K562 (cell line): ENCODE results near the gene DEF6. TPM values are rescaled to one million over a fixed set of nuclear protein-coding genes. Genes with fewer than 3 reads are reported as not detected.
A peak's percentile ranks its signal among the peaks of the same experiment; 100 is the strongest.

Source experiments
- C11orf30 ChIP-seq: fragments of 450-650 bp; IDR thresholded peaks from 2 replicates; pipeline ENCODE4 v1.6.1; 2016; ENCODE audit warnings: low read depth, mild to moderate bottlenecking
- CCAR2 ChIP-seq: fragments of 200-400 bp; formaldehyde crosslinking; IDR thresholded peaks from 2 replicates; pipeline ENCODE4 v1.6.1; 2017; ENCODE audit warnings: mild to moderate bottlenecking, low read depth, low read length
- EP400 ChIP-seq: fragments of 450-650 bp; IDR thresholded peaks from 2 replicates; pipeline ENCODE4 v1.6.1; 2017; ENCODE audit warnings: antibody characterized with exemption, mild to moderate bottlenecking, moderate library complexity
- ETS2 ChIP-seq: IDR thresholded peaks from 2 replicates; pipeline ENCODE4 v1.6.1; 2016; ENCODE audit warnings: borderline replicate concordance, missing genetic modification characterization, mild to moderate bottlenecking, moderate library complexity, missing compliant biosample characterization; ENCODE audit not compliant: poor library complexity, severe bottlenecking
- EZH2 ChIP-seq: IDR thresholded peaks from 2 replicates; pipeline ENCODE4 v1.6.1; 2012; ENCODE audit warnings: low read depth, mild to moderate bottlenecking, inconsistent platforms, low read length, borderline replicate concordance
- FIP1L1 ChIP-seq: fragments of 200-400 bp; formaldehyde crosslinking; IDR thresholded peaks from 2 replicates; pipeline ENCODE4 v1.6.1; 2018; ENCODE audit warnings: mild to moderate bottlenecking, low read depth, low read length; ENCODE audit not compliant: poor library complexity, severe bottlenecking
- FUS ChIP-seq: fragments of 200-400 bp; formaldehyde crosslinking; optimal IDR thresholded peaks from 2 replicates; pipeline ENCODE3; 2017; ENCODE audit warnings: low read depth, low read length
- HLTF ChIP-seq: fragments of 450-650 bp; IDR thresholded peaks from 2 replicates; pipeline ENCODE4 v1.6.1; 2016
- KLF16 ChIP-seq: IDR thresholded peaks from 2 replicates; pipeline ENCODE4 v1.6.1; 2016; ENCODE audit warnings: antibody characterized with exemption
- MAFF ChIP-seq: IDR thresholded peaks from 2 replicates; pipeline ENCODE4 v1.6.1; 2012; ENCODE audit warnings: low read length, improper control_type of control experiment
- NBN ChIP-seq: fragments of 450-650 bp; IDR thresholded peaks from 2 replicates; pipeline ENCODE4 v1.6.1; 2016; ENCODE audit warnings: low read depth, mild to moderate bottlenecking
- NEUROD1 ChIP-seq: fragments of 150-350 bp; IDR thresholded peaks from 2 replicates; pipeline ENCODE4 v1.6.1; 2014; ENCODE audit warnings: borderline replicate concordance, low read length, low read depth; ENCODE audit not compliant: partially characterized antibody
- POLR2H ChIP-seq: IDR thresholded peaks from 2 replicates; pipeline ENCODE4 v1.6.1; 2016; ENCODE audit warnings: missing genetic modification characterization, low read depth, mild to moderate bottlenecking, control low read depth, missing compliant biosample characterization, moderate library complexity
- PPARD ChIP-seq: fragments of 250-450 bp; sonication (Bioruptor Pico); IDR thresholded peaks from 2 replicates; pipeline ENCODE4 v1.8.0; 2022; ENCODE audit warnings: inconsistent platforms, mild to moderate bottlenecking, moderate library complexity
- SAFB ChIP-seq: fragments of 200-400 bp; formaldehyde crosslinking; IDR thresholded peaks from 2 replicates; pipeline ENCODE4 v1.6.1; 2017; ENCODE audit warnings: low read depth, low read length, borderline replicate concordance
- SAFB2 ChIP-seq: fragments of 200-400 bp; formaldehyde crosslinking; IDR thresholded peaks from 2 replicates; pipeline ENCODE4 v1.6.1; 2018; ENCODE audit warnings: borderline replicate concordance, low read length, low read depth, moderate library complexity; ENCODE audit not compliant: severe bottlenecking
- SIRT6 ChIP-seq: IDR thresholded peaks from one replicate; pipeline ENCODE4 v1.6.1; 2012; ENCODE audit warnings: low read depth, mild to moderate bottlenecking, control low read depth, inconsistent platforms, low read length, moderate library complexity
- SMARCA5 ChIP-seq: fragments of 450-650 bp; IDR thresholded peaks from 2 replicates; pipeline ENCODE4 v1.6.1; 2016
- SRSF7 ChIP-seq: fragments of 200-400 bp; formaldehyde crosslinking; optimal IDR thresholded peaks from 2 replicates; pipeline ENCODE3; 2017; ENCODE audit warnings: mild to moderate bottlenecking, low read depth, low read length
- UBTF ChIP-seq, 2 experiments: IDR thresholded peaks; 2 replicates each; pipeline ENCODE4 v1.6.1; 2012; ENCODE audit warnings: improper control_type of control experiment in 2 of 2, low read depth in 2 of 2, low read length in 2 of 2, borderline replicate concordance in 1 of 2
- YBX1 ChIP-seq: fragments of 450-650 bp; IDR thresholded peaks from 2 replicates; pipeline ENCODE4 v1.7.1; 2016; ENCODE audit warnings: mild to moderate bottlenecking
- ZC3H11A ChIP-seq: IDR thresholded peaks from 2 replicates; pipeline ENCODE4 v1.6.1; 2012; ENCODE audit warnings: low read depth, low read length, improper control_type of control experiment
- ZC3H4 ChIP-seq: sonication (generic); formaldehyde crosslinking; IDR thresholded peaks from 2 replicates; pipeline ENCODE4 v1.9.0; 2021; ENCODE audit warnings: missing genetic modification reagents, borderline replicate concordance
- ZNF124 ChIP-seq: sonication (generic); formaldehyde crosslinking; IDR thresholded peaks from 2 replicates; pipeline ENCODE4 v1.8.1; 2022; ENCODE audit warnings: missing genetic modification reagents
- ZNF165 ChIP-seq: fragments of 250-450 bp; sonication (Bioruptor Pico); IDR thresholded peaks from 2 replicates; pipeline ENCODE4 v1.4.0; 2020; ENCODE audit warnings: borderline replicate concordance
- ZNF224 ChIP-seq: sonication (generic); formaldehyde crosslinking; IDR thresholded peaks from 2 replicates; pipeline ENCODE4 v1.8.0; 2022; ENCODE audit warnings: mild to moderate bottlenecking, missing genetic modification reagents
- ZNF23 ChIP-seq: fragments of 250-450 bp; sonication (Bioruptor Pico); IDR thresholded peaks from 2 replicates; pipeline ENCODE4 v1.4.0; 2020; ENCODE audit warnings: mild to moderate bottlenecking
- ZNF431 ChIP-seq: sonication (generic); formaldehyde crosslinking; IDR thresholded peaks from 2 replicates; pipeline ENCODE4 v1.8.0; 2022; ENCODE audit warnings: mild to moderate bottlenecking, missing genetic modification reagents
- polyA plus RNA-seq, 8 experiments: library from polyadenylated mRNA; depleted of rRNA in 4 of 8; stranded (reverse) in 5 of 8; unstranded in 3 of 8; fragments of >200 nt; fragmentation: Nextera tagmentation in 2 of 8; fragmentation: Illumina TruSeq in 1 of 8; extraction: Ambion mirVana in 2 of 8; extraction: Trizol in 1 of 8; gene quantifications; 2 replicates each; pipeline versions ENCODE4 v1.2.1 to v1.2.3, GENCODE V29; 2011 to 2014; ENCODE audit warnings: inconsistent platforms in 1 of 8, missing spikeins in 1 of 8
- total RNA-seq, 7 experiments: library from RNA; depleted of rRNA in 6 of 7; stranded (reverse); fragments of >200 nt in 6 of 7; fragmentation: Illumina TruSeq in 2 of 7; extraction: Trizol in 2 of 7; gene quantifications; 2 replicates each; pipeline versions ENCODE4 v1.2.1 to v1.2.3, GENCODE V29; 2011 to 2021; ENCODE audit warnings: low replicate concordance in 1 of 7
- TF ChIP-seq, protein P1 (sequence below): fragments of 450-650 bp; formaldehyde crosslinking; IDR thresholded peaks from 2 replicates; pipeline ENCODE4 v1.4.0; 2022; ENCODE audit warnings: mild to moderate bottlenecking, moderate library complexity

Gene DEF6
- total and polyA plus RNA-seq, 9 of the 15 experiments (the other 6 are each of a cell fraction or from before 2014, with no cell fraction given): 1.3 to 44.6 (median 22.7) TPM

DNA sequence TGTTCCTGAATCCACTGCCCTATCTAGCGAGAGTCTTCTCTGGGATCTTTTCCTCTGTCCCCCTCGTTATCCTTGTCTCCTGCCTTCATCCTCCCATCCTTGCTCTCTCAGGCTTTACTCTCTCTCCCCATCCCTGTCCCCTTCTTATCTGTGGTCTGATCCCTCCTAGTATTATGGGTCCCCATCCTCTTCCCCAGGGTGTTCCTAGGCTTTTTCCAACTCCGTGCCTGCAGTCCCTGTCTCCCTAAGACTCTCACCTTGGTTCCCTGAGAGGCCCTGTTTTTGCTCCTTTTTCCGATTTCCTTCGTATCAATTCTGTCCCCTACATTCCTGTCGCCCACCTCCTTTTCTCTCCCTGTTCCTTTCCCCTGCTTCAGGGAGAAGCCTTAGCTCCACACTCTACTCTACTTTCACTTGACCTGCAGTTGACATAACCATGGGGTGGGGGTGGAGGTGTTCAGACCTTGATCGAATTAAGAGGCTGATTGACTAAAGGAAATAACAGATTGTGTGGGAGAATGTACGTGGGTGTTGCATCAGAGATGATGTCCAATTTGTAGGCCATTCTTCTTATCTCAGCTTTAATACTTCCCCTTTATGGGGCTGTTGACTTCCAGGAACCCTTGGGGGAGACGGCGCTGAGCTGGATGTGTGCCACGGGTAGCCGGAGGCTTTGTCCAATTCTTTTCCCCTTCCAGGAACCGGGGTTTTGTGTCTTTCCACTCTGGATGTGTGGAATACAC is 45.6 kb downstream of the DEF6 start (continued):
- TF ChIP-seq UBTF (IDR thresholded peaks at IDR 0.05; ENCODE audit: borderline replicate concordance in 1 of 2, low read depth in 2 of 2, low read length in 2 of 2) (no peak), ZC3H11A (no peak), FIP1L1 (no peak), SAFB (no peak), ZC3H4 (CRISPR knock-in tag) (no peak), ZNF124 (CRISPR knock-in tag) (no peak), YBX1 (no peak), ZNF23 (no peak), SRSF7 (no peak), ZNF165 (no peak), KLF16 (peak; percentile 50), SAFB2 (no peak), EZH2 (no peak), MAFF (no peak; the same call in 1 of the 2 replicates), ETS2 (tag) (no peak), HLTF (peak; percentile 63; the same call in 1 of the 2 replicates), ZNF224 (CRISPR knock-in tag) (no peak), ZNF431 (CRISPR knock-in tag) (no peak; the same call in 1 of the 2 replicates), C11orf30 (no peak), NEUROD1 (no peak), NBN (peak; percentile 67; the same call in 1 of the 2 replicates), SMARCA5 (0 out of 2 replicates have a peak, but pooled peaks have one; percentile 63), EP400 (peak; percentile 64), SIRT6 (no peak), POLR2H (tag) (no peak), CCAR2 (no peak), PPARD (CRISPR knock-in tag) (no peak), FUS (no peak)
- TF ChIP-seq, protein P1, sequence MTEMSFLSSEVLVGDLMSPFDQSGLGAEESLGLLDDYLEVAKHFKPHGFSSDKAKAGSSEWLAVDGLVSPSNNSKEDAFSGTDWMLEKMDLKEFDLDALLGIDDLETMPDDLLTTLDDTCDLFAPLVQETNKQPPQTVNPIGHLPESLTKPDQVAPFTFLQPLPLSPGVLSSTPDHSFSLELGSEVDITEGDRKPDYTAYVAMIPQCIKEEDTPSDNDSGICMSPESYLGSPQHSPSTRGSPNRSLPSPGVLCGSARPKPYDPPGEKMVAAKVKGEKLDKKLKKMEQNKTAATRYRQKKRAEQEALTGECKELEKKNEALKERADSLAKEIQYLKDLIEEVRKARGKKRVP (CRISPR knock-in tag): peak; percentile 86
